HPDE6-E6E7 (cell line): ENCODE results near the gene KLC1.
"Not testable (repeated sequence)": the region's sequence is repeated elsewhere in the genome, so short reads cannot be mapped to it uniquely, and the experiment has no call there.

ENCODE experiments used
- DNase-seq: peaks from one replicate; pipeline ENCODE4 v3.0.0; 2011; ENCODE audit warnings: missing footprints; ENCODE audit errors: extremely low spot score

The KLC1 gene

GRCh38 chr14:103625356-103626095 lies 3.5 kb upstream of the KLC1 start:
- DNase-seq: no peak

DNA sequence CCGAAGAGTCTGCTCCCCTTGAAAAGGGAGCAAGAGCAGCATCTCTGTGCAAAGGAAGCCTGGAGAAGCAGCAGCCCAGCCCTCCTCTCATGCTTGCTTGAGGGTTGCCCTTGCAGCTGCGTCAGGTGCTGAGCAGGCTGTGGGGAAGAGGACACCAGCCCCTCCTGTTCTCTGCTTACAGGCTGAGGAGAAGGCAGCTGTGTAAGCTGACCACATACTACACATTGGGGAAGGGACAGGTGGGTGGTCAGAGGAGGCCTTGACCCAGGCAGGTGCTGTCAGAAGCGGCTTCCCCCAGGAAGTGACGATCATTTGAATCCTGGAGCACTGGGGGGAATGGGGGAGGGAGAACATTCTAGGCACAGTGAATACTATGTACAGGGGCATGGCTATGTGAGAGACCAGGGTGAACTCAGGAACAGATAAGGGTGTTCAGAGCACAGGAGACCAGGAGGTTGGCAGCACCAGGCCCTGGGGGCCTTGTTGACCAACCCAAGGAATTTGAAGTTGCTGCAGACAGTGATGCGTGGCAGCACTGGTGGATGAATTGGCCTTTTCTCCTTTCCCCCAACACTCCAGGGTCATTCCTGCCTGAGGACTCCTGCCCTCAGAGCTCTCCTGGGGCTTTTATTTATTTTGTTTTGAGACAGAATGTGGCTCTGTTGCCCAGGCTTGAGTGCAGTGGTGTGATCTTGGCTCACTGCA lies 2.7 kb upstream of the KLC1 start:
- DNase-seq: no peak

GRCh38 chr14:103627073-103628025 lies 1.7 kb upstream of the KLC1 start:
- DNase-seq: no peak

DNA sequence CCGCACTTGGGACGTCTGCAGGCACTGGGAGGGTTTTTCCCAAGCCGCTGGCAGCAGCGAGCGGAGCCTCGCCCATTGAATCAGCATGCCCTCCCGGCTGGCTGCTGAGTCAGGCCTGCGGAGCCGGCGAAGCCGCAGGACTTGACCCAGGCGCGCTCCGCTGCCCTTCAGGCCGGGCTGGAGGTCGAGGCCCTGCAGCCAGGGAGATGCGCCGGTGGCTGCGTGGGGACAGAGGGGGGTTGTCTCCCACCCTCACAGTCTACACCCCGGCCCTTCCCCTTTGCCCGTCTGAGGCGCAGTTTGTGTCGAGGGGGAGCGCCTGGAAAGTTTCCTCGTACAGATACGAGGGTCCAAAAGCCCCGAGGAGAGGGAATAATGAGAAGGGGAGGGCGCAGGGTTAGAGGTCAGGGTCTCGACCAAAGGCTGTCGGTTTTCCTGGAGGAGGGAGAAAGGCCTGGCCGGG lies 759 bp upstream of the KLC1 start:
- peak; percentile 93 for DNase-seq

- DNase-seq: no peak
Observed at GRCh38 chr14:103629503-103630121, 601 bp downstream of the KLC1 start.

GRCh38 chr14:103630364-103631108 lies 1.5 kb downstream of the KLC1 start:
- DNase-seq: no peak

GRCh38 chr14:103633391-103633790 lies 4.4 kb downstream of the KLC1 start:
- no peak for DNase-seq

GRCh38 chr14:103634156-103634555 lies 5.1 kb downstream of the KLC1 start:
- DNase-seq: no peak

DNA sequence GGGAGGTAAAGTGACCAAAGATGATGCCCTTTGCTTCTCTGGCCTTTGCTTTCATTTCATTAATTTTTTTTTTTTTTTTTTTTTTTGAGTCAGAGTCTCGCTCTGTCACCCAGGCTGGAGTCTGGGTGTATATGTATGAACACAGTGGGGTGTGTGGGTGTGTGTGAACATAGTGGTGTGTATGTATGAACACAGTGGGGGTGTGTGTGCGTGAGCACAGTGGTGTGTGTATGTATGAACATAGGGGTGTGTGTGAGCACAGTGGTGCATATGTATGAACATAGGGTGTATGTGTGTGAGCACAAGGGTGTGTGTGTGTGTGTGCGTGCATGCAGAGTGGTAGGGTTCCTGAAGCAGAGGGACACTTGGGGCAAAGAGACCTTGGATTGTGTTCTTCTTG lies 9.6 kb downstream of the KLC1 start:
- DNase-seq: no peak

DNA sequence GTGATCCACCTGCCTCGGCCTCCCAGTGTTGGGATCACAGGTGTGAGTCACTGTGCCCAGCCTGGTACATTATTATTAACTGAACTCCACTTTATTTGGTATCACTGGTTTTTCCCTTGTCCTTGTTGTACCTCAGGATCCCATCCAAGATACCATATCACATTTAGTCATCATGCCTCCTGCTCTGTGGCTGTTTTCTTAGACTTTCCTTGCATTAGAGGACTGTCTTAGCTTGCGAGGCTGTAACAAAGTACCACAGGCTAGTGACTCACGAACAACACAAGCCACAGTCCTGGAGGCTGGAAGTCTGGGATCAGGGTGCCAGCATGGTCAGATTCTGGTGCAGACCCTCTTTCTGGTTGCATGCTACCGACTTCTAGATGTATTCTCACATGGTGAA lies 12.2 kb downstream of the KLC1 start:
- DNase-seq: no peak

- no peak for DNase-seq
Observed at GRCh38 chr14:103646189-103646588, 17.2 kb downstream of the KLC1 start.

GRCh38 chr14:103649001-103649400 lies 20.0 kb downstream of the KLC1 start:
- DNase-seq: no peak

GRCh38 chr14:103650213-103650612 lies 21.2 kb downstream of the KLC1 start:
- DNase-seq: no peak

DNA sequence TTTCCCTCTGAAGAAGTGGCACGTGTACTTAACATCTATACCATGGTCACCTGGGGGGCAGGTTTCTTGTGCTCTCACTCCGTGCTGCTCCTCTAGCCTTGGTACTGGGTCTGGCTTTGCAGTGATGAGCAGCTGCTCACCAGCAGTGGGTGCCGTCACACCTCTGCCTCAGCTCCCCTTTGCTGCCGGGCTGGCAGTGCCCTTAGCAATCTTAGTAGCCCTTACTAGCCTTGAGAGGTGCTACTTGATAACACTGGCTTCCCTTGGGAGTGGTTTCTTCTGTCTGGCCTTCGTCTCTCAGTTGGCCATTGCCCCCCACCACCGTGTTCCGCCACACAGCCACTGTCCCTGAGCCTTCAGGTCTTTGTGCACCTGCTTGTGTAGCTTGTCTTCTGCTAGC lies 22.6 kb downstream of the KLC1 start:
- no peak for DNase-seq

GRCh38 chr14:103652806-103653205 lies 23.8 kb downstream of the KLC1 start:
- DNase-seq: no peak

DNA sequence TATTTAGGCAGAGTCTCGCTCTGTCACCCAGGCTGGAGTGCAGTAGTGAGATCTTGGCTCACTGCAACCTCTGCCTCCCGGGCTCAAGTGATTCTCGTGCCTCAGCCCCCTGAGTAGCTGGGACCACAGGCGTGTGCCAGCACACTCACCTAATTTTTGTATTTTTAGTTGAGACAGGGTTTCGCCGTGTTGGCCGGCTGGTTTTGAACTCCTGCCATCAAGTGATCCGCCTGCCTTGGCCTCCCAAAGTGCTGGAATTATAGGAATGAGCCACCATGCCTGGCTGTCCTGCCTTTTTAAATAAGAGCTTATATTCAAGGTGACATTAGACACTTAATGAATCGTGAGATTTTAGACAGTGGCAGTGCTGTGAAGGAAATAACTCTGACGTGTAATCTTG lies 24.3 kb downstream of the KLC1 start:
- not testable (repeated sequence) for DNase-seq

DNA sequence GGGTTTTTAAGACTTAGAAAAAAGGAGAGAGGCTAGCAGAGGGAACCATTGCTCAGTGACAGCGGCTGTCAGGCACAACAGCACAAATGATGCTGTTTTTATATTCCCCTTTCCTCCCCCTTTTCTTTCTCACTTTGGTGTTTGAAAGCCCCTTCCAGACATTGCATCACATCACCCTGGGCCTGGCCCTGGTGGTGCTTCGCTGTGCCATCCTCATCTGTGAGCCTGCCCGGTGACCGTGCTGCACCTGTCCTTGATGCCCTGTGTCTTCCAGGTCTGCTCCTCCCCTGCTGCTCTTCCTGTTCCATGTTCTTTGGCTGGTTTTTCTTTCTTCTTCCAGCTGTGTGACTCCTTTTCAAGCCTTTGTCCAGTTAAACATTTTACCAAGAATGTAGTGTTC lies 24.8 kb downstream of the KLC1 start:
- no peak for DNase-seq

- no peak for DNase-seq
Observed at GRCh38 chr14:103654619-103655018, 25.6 kb downstream of the KLC1 start.

- no peak for DNase-seq
Observed at GRCh38 chr14:103656031-103656755, 27.2 kb downstream of the KLC1 start.

DNA sequence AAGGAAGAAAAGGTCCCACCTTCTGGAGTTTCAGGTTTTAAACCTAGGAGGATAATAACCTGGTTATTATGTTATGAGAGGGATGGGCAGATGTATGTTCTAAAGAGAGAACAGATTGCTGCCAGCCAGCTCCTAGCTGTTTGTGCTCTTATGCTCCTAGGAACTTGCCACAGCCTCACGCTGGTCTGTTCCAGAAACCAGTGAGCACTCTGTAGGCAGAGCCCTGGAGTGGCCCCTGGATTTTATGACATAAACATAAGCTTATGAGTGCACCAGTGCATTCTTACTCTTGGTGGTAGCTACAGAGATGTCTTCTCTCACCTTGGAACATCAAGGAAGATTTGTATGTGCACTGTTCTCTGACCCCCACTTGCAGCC lies 27.7 kb downstream of the KLC1 start:
- DNase-seq: no peak
